Breast epithelium (tissue), 4 donors: Measurements from ENCODE around the gene DHRS1. TPM values are rescaled to one million over a fixed set of nuclear protein-coding genes. Genes with fewer than 3 reads are reported as not detected.

ENCODE experiments used
- DNase-seq, 2 donors: peaks; one replicate each; pipeline ENCODE4 v3.0.0-alpha.2; 2019; ENCODE audit warnings: low spot score in 2 of 2
- H3K27ac ChIP-seq, 2 donors: fragments of 200-600 bp; sonication (generic) in 1 of 2; one replicate each; pipeline ENCODE4 v1.5.1; 2016 to 2019; ENCODE audit warnings: mild to moderate bottlenecking in 1 of 2
- H3K27me3 ChIP-seq, 2 donors: fragments of 200-600 bp; sonication (generic) in 1 of 2; one replicate each; pipeline versions ENCODE4 v1.5.1 to v1.6.0; 2017 to 2019; ENCODE audit warnings: control low read depth in 1 of 2, mild to moderate bottlenecking in 1 of 2
- H3K36me3 ChIP-seq: fragments of 200-600 bp; one replicate; pipeline ENCODE4 v1.5.1; 2019
- H3K4me1 ChIP-seq, 2 donors: fragments of 200-600 bp; sonication (generic); one replicate each; pipeline ENCODE4 v1.5.1; 2016 to 2019; ENCODE audit warnings: control low read depth in 1 of 2
- H3K4me3 ChIP-seq, 3 donors: fragments of 200-600 bp; sonication (generic); 1 replicate in 2 of 3; 2 replicates in 1 of 3; pipeline ENCODE4 v1.5.1; 2016 to 2019; ENCODE audit warnings: mild to moderate bottlenecking in 3 of 3, moderate library complexity in 2 of 3
- H3K9me3 ChIP-seq, 2 donors: fragments of 200-600 bp; sonication (generic) in 1 of 2; one replicate each; pipeline ENCODE4 v1.5.1; 2016 to 2019; ENCODE audit warnings: control low read depth in 1 of 2
- POLR2A ChIP-seq: fragments of 450-650 bp; IDR thresholded peaks from one replicate; pipeline ENCODE4 v1.6.1; 2016; ENCODE audit warnings: antibody characterized with exemption, mild to moderate bottlenecking, moderate library complexity
- POLR2AphosphoS5 ChIP-seq, 3 donors: sonication (generic); formaldehyde crosslinking; IDR thresholded peaks; one replicate each; pipeline ENCODE4 v1.6.1; 2017; ENCODE audit warnings: antibody characterized with exemption in 3 of 3
- intact Hi-C: fragments of 100-400 bp; cut with DNase I; formaldehyde crosslinking; loops from one replicate; pipeline ENCODE4 v1.15.1; 2023; ENCODE audit warnings: low total_unique reads
- total RNA-seq, 3 donors: library from RNA; depleted of rRNA; stranded (reverse); fragments of >200 nt; gene quantifications; one replicate each; pipeline ENCODE4 v1.1.0, GENCODE V29; 2016
- TF ChIP-seq, protein P1 (sequence below), 3 donors: fragments of 450-650 bp; IDR thresholded peaks; one replicate each; pipeline ENCODE4 v1.5.1; 2016 to 2017; ENCODE audit warnings: antibody characterized with exemption in 3 of 3, mild to moderate bottlenecking in 3 of 3, moderate library complexity in 3 of 3

DHRS1 gene
- total RNA-seq, 3 donors from 2014 or later: 21.9 to 45.7 (median 32.1) TPM

DNA sequence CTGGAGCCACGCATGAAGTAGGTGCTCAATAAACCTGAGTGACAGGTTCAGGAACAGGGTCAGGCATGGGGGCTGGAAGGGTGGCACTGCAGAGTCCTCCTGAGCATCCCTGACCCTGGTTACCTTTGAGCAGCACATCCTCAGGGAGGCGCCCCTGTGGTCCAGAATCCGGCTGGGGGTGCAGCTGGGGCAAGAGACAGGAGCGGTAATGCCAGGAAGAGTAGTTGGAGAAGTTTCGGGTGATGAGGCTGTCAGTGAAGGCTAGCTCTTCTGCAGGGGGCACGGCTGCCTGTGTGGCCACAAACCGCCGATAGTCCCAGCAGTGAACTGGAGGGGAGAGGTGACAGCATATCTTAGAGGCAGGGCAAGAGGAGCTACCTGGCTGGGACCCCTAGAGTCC is 30.2 kb downstream of the DHRS1 start:
- no peak overlapping the region for H3K27ac ChIP-seq
- TF ChIP-seq POLR2A: no peak
- TF ChIP-seq POLR2AphosphoS5 (IDR thresholded peaks at IDR 0.05): no peak
- TF ChIP-seq, protein P1, sequence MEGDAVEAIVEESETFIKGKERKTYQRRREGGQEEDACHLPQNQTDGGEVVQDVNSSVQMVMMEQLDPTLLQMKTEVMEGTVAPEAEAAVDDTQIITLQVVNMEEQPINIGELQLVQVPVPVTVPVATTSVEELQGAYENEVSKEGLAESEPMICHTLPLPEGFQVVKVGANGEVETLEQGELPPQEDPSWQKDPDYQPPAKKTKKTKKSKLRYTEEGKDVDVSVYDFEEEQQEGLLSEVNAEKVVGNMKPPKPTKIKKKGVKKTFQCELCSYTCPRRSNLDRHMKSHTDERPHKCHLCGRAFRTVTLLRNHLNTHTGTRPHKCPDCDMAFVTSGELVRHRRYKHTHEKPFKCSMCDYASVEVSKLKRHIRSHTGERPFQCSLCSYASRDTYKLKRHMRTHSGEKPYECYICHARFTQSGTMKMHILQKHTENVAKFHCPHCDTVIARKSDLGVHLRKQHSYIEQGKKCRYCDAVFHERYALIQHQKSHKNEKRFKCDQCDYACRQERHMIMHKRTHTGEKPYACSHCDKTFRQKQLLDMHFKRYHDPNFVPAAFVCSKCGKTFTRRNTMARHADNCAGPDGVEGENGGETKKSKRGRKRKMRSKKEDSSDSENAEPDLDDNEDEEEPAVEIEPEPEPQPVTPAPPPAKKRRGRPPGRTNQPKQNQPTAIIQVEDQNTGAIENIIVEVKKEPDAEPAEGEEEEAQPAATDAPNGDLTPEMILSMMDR (IDR thresholded peaks at IDR 0.05): no peak
- H3K9me3 ChIP-seq: no peaks in the 10 kb centered on the region
- H3K36me3 ChIP-seq: peaks cover 9% of the 10 kb centered on the region
- no peak for DNase-seq
- no peaks in the 10 kb centered on the region for H3K27me3 ChIP-seq
- H3K4me3 ChIP-seq: no peak overlapping the region
- intact Hi-C loops: no loop called here
- no peaks in the 10 kb centered on the region for H3K4me1 ChIP-seq

DNA sequence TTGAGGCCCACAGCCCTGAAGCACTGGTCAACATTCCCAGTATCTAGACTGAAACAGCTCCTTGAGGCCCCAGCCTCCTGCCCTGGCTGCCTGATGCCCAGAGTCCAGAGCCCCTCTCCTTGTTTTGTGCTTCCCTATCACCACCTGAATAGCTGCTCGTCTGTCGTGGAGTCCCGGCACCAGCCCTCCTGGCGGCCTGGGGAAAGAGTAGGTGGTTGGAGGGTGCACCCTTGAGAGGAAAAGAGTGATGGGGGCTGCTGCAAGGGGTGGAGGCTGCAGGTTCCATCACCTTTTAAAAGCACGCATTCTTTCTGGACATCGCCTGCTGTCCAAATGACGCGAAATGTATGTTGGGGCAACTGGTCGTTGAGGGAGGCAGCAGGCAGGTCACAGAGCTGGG is 31.4 kb downstream of the DHRS1 start:
- intact Hi-C loops: no loop called here
- no peaks in the 10 kb centered on the region for H3K4me1 ChIP-seq
- no peaks in the 10 kb centered on the region for H3K9me3 ChIP-seq
- H3K27me3 ChIP-seq: no peaks in the 10 kb centered on the region
- peaks cover 9% of the 10 kb centered on the region for H3K36me3 ChIP-seq
- H3K4me3 ChIP-seq: no peak overlapping the region
- DNase-seq: no peak
- H3K27ac ChIP-seq: no peak overlapping the region
- TF ChIP-seq, protein P1 (IDR thresholded peaks at IDR 0.05): no peak
- TF ChIP-seq POLR2AphosphoS5 (IDR thresholded peaks at IDR 0.05): no peak
- no peak for TF ChIP-seq POLR2A

DNA sequence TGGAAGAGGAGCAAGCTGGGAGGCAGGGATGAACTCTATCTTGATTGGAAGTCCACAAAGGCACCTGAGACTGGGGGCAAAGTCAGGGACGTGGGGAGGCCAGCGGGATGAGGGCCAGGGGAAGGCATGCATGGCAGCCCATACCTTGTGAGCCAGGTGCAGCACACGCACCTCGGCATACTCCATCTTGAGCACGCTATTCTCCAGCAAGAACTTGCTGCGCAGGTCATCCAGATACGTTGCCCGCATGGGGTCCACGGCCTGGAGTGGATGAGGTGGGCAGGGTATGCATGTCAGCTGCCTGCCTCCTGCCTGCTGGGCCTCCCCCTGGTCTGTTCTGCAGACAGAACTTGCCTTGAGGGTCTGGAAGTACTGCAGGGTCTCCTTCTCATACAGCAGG is 32.1 kb downstream of the DHRS1 start:
- TF ChIP-seq, protein P1 (IDR thresholded peaks at IDR 0.05): no peak
- no peak for TF ChIP-seq POLR2AphosphoS5 (IDR thresholded peaks at IDR 0.05)
- TF ChIP-seq POLR2A: no peak
- Histone ChIP-seq H3K27me3 (no peaks in the 10 kb centered on the region), H3K9me3 (no peaks in the 10 kb centered on the region), H3K27ac (no peak overlapping the region), H3K36me3 (peaks cover 9% of the 10 kb centered on the region), H3K4me3 (no peak overlapping the region), H3K4me1 (no peaks in the 10 kb centered on the region)
- intact Hi-C loops: no loop called here
- DNase-seq: no peak

DNA sequence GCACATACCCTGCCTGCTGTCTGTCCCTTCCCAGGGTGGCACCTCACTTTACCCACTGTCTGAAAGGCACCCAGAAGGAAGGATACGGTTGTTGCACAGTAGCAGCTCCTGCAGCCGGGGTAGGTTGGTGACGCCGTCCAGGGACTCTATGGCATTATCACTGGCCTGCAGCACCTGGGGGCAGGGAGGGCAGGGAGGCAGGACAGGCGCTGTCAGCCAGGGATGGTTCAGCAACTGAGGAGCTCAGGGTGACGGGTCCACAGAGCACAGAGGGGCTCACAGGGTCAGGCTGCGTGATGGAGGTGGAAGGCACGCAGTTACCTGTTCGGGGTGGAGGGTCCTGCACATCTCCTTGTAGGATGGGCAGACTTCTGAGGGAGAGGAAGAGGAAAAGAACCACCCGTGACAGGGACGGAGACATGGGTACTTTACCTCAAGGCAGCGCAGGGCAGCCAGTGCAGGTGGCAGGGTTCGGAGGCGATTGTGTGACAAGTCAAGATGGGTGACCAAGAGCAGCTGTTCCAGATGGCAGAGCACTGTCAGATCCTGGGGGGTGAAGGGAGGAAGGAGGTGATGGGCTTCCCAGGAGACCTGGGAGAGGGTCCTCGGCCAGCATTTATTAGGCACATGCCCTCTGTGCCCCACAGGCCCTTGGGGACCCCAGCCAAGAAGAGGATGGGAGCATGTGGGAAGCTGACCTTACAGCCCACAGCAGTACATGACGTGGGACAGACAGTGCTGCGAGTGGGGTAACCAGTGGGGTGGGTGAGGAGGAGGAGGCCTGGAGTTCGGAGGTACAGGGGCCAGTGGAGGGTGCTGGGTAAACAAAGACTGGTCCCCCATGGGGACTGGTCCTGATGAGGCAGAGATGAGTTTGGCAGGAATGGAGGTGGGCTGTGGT is 33.0 kb downstream of the DHRS1 start:
- H3K36me3 ChIP-seq: peaks cover 9% of the 10 kb centered on the region
- no peak overlapping the region for H3K27ac ChIP-seq
- TF ChIP-seq POLR2AphosphoS5 (IDR thresholded peaks at IDR 0.05): no peak
- TF ChIP-seq, protein P1 (IDR thresholded peaks at IDR 0.05): no peak
- no peak for TF ChIP-seq POLR2A
- no peak overlapping the region for H3K4me3 ChIP-seq
- H3K9me3 ChIP-seq: no peaks in the 10 kb centered on the region
- H3K4me1 ChIP-seq: no peaks in the 10 kb centered on the region
- intact Hi-C loops: no loop called here
- DNase-seq: no peak
- H3K27me3 ChIP-seq: no peaks in the 10 kb centered on the region

DNA sequence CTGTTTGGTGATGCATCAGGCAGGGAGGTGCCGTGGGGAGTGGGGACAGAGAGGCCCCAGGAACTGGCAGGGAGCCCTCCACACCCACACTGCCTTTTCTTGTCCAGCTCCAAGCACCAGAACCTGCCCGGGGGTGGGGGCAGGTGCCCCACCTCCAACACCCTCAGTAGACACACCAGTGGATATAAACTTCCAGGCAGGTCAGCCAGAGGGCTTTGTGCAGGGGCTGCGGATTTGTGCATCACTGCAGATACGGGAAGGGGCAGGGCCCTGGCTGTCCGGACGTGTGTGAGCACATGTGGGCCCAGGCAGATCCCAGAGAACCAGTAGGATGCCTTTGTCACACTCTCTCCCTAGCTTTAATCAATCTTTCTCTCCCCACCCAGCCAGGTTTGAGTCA is 35.3 kb downstream of the DHRS1 start:
- H3K36me3 ChIP-seq: peaks cover 9% of the 10 kb centered on the region

More for the DNA sequence above, 35.3 kb downstream of the DHRS1 start:
- H3K27ac ChIP-seq: peak overlapping the region; percentile 45 to 55
- H3K27me3 ChIP-seq: no peaks in the 10 kb centered on the region
- TF ChIP-seq POLR2A: no peak
- TF ChIP-seq, protein P1 (IDR thresholded peaks at IDR 0.05): no peak
- no peaks in the 10 kb centered on the region for H3K9me3 ChIP-seq
- H3K4me1 ChIP-seq: no peaks in the 10 kb centered on the region
- no peak overlapping the region for H3K4me3 ChIP-seq
- intact Hi-C loops: no loop called here
- no peak for DNase-seq
